ENCODE measurements around the gene PIH1D2.
"Not testable (repeated sequence)": the region's sequence is repeated elsewhere in the genome, so short reads cannot be mapped to it uniquely, and the experiment has no call there.

The PIH1D2 gene, protein sequence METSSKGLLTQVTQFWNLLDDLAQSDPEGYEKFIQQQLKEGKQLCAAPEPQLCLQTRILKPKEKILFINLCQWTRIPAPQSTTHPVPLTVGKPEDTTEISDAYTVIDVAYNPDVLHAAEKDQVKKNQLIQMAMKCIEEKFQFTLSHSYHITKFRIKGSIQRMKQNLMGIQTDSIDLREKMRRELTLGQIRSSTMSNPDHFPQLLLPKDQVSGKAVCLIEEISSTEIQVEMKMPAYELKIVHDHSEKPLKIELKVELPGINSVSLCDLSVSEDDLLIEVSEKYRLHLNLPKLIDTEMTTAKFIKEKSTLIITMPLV

DNA sequence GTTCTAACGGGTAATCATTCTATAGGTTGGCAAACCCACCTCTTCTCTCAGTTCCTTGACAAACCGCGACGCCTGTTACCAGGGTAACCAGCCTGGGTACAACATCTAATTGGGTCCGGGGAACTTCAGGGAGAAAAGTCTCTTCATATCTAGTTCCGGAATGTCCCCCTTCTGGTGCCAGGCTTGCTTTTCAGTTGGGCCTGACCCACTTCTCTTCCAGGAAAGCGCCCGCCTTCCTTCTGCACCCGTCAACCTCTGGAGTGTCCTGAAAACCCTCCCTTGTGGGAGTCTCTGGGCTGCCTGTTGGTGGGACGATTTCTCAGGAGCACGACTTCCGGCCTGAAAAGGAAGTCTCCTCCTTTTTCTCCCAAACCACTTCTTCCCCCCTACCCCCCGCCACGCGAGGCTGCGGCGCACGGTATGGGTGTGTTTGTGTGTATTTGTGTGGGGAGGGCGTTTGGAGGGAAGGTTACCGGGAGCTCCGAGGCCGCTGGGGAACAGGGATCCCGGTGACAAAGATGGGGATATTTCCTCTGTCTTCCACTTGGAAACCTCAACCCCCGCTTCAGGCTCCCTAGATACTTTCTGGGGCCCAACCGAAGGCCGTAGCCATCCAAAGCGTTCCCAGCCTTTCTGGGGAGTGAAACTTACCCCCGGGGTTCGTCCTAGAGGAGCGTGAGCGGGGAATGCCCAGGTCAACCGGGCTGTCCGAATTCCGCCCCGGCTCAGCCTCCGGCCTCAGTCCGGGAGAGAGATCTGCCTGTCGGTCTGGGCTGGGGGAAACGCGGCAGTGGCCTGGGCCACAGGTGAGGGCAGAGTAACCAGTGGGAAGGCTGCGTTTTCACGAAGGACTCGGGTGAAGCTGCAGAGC, at the start of gene PIH1D2, which contains the start of gene NKAPD1:
Gene PIH1D2 (minus strand): TSS at position 77 of the 871 bp plus-strand sequence. CDS start 843 bp downstream, outside the sequence.
Gene NKAPD1 (plus strand): TSS at position 359 of the 871 bp plus-strand sequence. CDS start 1,276 bp downstream, outside the sequence.
- H3K4me3 Mint-ChIP-seq, result peak within 1 kb of the TSS; percentile 95
- H3K4me1 Mint-ChIP-seq (ENCODE audit: low read depth), result peaks cover 31% of the 10 kb centered on the region
- H3K27ac Mint-ChIP-seq, result peak within 1 kb of the TSS; percentile 98
- peaks cover 6% of the 10 kb centered on the region for H3K27me3 Mint-ChIP-seq
- no peaks in the 10 kb centered on the region for H3K9me3 Mint-ChIP-seq (ENCODE audit: low read depth)
- peaks cover 10% of the 10 kb centered on the region for H3K36me3 Mint-ChIP-seq

DNA sequence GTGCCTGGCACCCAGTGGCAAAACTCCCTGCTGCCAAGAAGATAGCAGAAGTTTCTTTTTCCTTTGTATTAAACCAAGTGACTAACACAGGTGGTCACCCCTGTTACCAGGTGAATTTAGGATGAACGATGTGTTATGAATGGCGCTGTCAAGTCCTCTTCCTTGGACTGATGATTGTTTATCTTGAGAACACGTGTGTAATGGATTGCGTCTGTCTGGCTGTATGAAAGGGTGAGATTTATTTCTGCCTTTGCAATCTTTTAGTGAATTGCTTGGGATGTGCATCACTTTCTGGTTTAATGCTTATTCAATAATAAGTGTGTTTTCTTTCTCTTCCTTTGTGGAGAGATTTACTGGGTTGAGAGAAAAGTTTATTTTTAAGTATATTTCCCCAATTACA, 49.3 kb upstream of the PIH1D2 start:
- Mint-ChIP-seq H3K9me3 (ENCODE audit: low read depth) (no peaks in the 10 kb centered on the region), H3K4me3 (no peak overlapping the region), H3K4me1 (ENCODE audit: low read depth) (peaks cover 5% of the 10 kb centered on the region), H3K27me3 (no peaks in the 10 kb centered on the region), H3K27ac (no peak overlapping the region), H3K36me3 (peaks cover 12% of the 10 kb centered on the region)

DNA sequence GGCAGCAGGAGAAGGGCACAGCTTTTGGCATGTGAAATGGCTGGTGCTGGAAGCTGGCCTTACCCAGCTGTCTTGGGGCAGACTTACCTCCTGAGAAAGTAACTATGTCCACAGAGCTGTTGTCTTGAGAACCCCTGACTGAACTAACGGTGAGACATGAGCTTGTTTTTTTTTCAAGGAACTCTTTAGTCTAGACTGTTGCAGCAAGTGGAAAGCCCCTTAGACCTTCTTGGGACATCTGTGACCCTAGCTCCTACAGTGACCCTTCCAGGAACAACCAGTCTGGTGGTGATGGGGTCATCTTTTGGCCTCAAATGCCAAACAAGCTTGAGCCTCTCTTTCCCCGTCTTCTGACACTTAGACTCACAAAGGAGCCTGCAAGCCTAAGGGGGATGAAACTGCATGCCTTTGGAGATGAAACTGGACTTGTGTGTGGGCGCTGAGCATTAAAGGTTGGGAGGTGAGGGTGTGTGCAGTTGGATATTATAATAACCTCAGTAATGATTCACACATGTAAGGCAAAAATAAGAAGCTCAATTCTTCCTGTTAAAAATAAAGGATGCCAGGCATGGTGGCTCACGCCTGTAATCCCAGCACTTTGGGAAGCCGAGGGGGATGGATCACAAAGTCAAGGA, 48.3 kb upstream of the PIH1D2 start:
- Mint-ChIP-seq H3K9me3 (ENCODE audit: low read depth) (no peaks in the 10 kb centered on the region), H3K27ac (no peak overlapping the region), H3K36me3 (peaks cover 10% of the 10 kb centered on the region), H3K27me3 (no peaks in the 10 kb centered on the region), H3K4me3 (no peak overlapping the region), H3K4me1 (ENCODE audit: low read depth) (peaks cover 5% of the 10 kb centered on the region)

DNA sequence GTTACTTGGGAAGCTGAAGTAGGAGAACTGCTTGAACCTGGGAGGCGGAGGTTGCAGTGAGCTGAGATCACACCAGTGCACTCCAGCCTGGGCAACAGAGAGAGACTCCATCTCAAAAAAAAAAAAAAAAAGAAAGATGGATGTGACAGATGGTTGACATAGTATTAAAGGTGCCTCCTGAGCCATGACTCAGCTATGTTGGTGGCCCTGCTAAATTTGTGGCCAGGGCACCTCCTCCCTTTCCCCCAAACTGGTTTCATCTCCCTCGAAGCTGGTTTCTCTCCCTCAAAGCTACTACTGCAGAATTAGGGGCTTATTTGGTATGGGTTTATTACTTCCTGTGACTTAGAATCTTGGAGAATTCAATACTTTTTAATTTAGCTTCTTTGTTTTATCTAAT, 44.4 kb upstream of the PIH1D2 start:
- H3K4me1 Mint-ChIP-seq (ENCODE audit: low read depth), result peaks cover 19% of the 10 kb centered on the region
- H3K4me3 Mint-ChIP-seq, result no peak overlapping the region
- H3K9me3 Mint-ChIP-seq (ENCODE audit: low read depth), result no peaks in the 10 kb centered on the region
- peaks cover 13% of the 10 kb centered on the region for H3K36me3 Mint-ChIP-seq
- H3K27ac Mint-ChIP-seq, result no peak overlapping the region
- H3K27me3 Mint-ChIP-seq, result no peaks in the 10 kb centered on the region

DNA sequence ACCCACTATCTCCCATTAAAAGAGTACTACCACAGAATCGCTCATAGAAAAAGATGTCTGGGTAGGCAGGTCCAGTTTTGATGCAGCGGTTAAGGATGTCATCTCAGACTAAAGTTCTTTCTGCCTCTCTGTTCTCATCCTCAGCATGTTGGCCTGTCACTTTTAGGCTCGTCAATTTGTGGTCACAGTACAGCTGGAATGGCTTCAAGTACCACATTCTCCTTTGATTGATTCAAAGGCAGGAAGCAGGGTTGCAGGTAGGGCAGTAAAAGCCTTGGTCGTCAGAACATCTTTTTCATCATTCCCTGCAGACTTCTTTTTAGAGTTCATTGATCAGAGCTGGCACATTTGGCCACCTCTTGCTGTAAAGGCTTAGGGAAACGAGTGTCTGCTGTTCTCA, 41.6 kb upstream of the PIH1D2 start:
- no peaks in the 10 kb centered on the region for H3K9me3 Mint-ChIP-seq (ENCODE audit: low read depth)

DNA sequence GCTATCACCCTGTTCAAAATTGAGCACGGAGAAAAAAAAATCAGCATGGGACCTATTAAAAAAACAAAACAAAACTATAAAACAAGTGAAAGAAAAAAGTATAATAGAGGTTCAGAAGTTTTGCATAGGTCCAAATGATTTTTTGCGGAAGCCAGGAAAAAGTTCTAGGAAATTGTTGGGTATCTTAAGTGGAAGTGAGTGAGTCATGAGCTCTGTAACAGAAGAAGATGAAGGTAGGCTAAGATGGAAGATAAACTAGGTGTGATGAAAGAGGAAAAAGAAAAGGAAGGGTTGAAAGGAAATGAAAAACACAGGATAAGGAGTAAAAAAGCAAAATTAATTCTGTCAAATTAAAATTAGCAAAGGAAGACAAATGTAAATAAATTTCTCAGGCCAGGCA, 40.6 kb upstream of the PIH1D2 start:
- no peak overlapping the region for H3K4me3 Mint-ChIP-seq
- H3K27ac Mint-ChIP-seq, result no peak overlapping the region
- no peaks in the 10 kb centered on the region for H3K27me3 Mint-ChIP-seq
- H3K9me3 Mint-ChIP-seq (ENCODE audit: low read depth), result no peaks in the 10 kb centered on the region
- peaks cover 8% of the 10 kb centered on the region for H3K36me3 Mint-ChIP-seq
- H3K4me1 Mint-ChIP-seq (ENCODE audit: low read depth), result peaks cover 17% of the 10 kb centered on the region

More for the DNA sequence above, 41.6 kb upstream of the PIH1D2 start:
- Mint-ChIP-seq H3K36me3 (peaks cover 10% of the 10 kb centered on the region), H3K4me3 (no peak overlapping the region), H3K27ac (no peak overlapping the region), H3K27me3 (no peaks in the 10 kb centered on the region), H3K4me1 (ENCODE audit: low read depth) (peaks cover 17% of the 10 kb centered on the region)

DNA sequence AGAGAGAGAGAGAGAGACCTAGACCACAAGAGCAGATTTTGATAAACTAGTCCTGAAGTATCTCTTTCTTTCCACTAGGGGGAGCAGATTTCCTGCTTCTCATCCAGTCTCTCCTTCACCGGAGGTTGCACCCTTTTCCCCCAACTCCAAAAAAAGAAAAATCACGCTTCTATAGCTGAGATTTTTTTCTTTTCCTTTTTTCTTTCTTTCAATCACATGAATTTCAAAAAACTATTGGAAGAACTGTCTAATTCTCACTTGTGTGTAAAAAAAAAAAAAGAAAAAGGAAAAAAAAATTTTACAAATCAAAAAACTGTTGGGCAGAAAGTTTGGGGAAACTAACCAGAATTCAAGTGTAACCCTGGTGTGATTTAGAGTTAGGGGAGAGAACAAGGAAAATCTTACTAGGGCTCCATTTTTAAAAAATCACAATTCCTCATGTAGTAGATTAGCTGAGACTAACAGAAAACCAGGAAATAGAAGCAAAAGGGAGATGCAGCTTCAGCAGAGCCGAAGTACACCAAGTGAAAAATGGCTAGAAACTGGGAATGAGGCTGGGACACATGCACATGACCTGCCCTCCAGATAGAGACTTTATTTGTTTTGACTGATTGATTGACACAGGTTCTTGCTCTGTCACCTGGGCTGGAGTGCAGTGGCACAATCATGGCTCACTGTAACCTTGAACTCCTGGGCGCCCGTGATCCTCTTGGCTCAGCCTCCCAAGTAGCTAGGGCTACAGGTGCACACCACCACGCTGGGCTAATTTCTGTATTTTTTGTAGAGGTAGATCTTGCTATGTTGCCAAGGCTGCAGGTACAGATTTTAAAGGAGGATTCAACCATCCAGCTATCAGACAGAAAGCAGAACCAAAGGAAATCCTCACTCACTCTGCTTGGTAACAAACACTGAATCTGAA, 40.0 kb upstream of the PIH1D2 start:
- H3K4me3 Mint-ChIP-seq, result no peak overlapping the region
- H3K27me3 Mint-ChIP-seq, result no peaks in the 10 kb centered on the region
- peaks cover 17% of the 10 kb centered on the region for H3K4me1 Mint-ChIP-seq (ENCODE audit: low read depth)
- H3K9me3 Mint-ChIP-seq (ENCODE audit: low read depth), result no peaks in the 10 kb centered on the region
- H3K27ac Mint-ChIP-seq, result no peak overlapping the region
- H3K36me3 Mint-ChIP-seq, result peaks cover 8% of the 10 kb centered on the region

DNA sequence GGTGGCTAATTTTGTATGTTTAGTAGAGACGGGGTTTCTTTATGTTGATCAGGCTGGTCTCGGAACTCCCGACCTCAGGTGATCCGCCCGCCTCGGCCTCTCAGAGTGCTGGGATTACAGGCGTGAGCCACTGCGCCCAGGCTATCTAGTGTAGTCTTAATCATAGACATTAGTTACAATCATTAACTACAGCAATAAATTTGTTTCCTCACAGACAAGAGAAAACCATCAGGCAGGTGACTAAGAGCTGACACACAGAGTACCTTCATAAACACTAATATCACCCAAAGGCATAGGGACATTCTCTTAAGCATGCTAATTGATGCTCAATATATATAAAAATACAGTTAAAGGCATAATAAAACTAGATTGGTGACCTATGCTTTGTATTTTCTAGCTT, 32.3 kb upstream of the PIH1D2 start:
- Mint-ChIP-seq H3K9me3 (ENCODE audit: low read depth) (no peaks in the 10 kb centered on the region), H3K27me3 (no peaks in the 10 kb centered on the region), H3K4me3 (no peak overlapping the region), H3K4me1 (ENCODE audit: low read depth) (no peaks in the 10 kb centered on the region), H3K27ac (no peak overlapping the region), H3K36me3 (peaks cover 2% of the 10 kb centered on the region)

DNA sequence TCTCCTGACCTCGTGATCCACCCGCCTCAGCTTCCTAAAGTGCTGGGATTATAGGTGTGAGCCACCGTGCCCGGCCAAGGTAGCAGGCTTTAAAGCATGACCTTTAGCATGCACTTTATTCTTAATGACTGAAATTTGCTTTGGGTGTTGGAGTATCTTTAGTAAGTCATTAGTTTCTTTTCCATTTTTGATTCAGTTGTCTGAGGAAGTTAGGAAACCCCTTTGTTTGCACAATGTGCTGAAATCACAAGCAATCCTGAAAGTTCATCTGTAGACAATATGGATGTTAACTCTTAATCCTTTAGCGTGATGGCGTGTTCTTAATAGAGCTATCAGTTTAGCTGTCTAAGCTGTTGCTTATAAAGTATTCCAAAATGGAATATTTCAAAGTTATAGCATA, 29.6 kb upstream of the PIH1D2 start:
- Mint-ChIP-seq H3K27ac (no peak overlapping the region), H3K27me3 (no peaks in the 10 kb centered on the region), H3K4me3 (no peak overlapping the region), H3K9me3 (ENCODE audit: low read depth) (no peaks in the 10 kb centered on the region), H3K36me3 (peaks cover 5% of the 10 kb centered on the region), H3K4me1 (ENCODE audit: low read depth) (no peaks in the 10 kb centered on the region)

DNA sequence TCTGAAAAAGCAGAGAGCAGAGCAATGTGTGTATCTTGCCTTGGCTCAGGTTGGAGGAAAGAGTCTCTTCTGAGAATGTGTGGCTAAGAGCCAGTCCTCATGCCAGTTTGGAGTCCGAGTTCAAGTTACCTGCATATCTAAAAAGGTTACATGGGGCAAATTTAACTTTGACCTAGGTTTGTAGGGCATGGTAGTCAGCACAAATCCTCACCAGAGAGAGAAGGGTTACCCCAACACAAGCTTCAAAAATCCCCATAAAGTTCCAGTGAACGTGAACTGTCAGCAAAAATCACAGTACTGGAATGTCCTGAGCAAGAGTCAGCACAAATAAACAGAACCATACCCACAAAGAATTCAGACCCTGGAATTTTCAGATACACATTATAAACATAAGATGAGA, 26.6 kb upstream of the PIH1D2 start:
- no peaks in the 10 kb centered on the region for H3K27me3 Mint-ChIP-seq
- H3K4me1 Mint-ChIP-seq (ENCODE audit: low read depth), result no peaks in the 10 kb centered on the region
- H3K9me3 Mint-ChIP-seq (ENCODE audit: low read depth), result no peaks in the 10 kb centered on the region
- H3K36me3 Mint-ChIP-seq, result peaks cover 16% of the 10 kb centered on the region
- H3K27ac Mint-ChIP-seq, result no peak overlapping the region
- H3K4me3 Mint-ChIP-seq, result no peak overlapping the region

DNA sequence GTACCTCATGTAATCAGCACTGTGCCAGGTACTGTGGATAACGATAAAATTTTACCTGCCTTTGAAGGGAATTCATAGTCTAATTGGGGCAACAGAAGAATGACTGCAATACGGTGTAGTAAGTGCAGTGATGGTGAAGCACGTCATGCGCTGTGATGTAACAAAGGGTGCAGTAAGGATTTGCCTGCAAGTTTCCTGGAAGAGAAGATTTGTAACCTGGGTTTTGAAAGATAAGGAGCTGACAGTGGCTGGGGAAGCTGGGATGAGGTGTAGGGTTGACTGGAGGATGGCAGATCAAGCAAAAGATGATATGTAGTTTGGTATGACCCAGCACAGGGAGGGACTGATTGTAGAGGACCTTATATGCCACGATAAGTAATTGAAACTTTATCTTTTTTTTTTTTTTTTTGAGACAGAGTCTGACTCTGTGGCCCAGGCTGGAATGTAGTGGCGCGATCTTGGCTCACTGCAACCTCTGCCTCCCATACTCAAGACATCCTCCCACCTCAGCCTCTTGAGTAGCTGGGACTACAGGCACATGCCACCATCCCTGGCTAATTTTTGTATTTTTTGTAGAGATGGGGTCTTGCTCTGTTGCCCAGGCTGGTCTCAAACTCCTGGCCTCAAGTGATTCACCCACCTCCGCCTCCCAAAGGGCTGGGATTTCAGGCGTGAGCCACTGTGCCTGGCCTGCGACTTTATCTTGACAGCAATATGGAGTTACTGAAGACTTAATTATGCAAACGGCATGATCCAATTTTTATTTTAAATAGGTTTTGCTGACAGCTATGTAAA, 24.1 kb upstream of the PIH1D2 start:
- H3K4me1 Mint-ChIP-seq (ENCODE audit: low read depth), result peaks cover 1% of the 10 kb centered on the region
- no peak overlapping the region for H3K27ac Mint-ChIP-seq
- no peaks in the 10 kb centered on the region for H3K9me3 Mint-ChIP-seq (ENCODE audit: low read depth)
- peaks cover 19% of the 10 kb centered on the region for H3K36me3 Mint-ChIP-seq
- H3K4me3 Mint-ChIP-seq, result no peak overlapping the region
- H3K27me3 Mint-ChIP-seq, result no peaks in the 10 kb centered on the region

DNA sequence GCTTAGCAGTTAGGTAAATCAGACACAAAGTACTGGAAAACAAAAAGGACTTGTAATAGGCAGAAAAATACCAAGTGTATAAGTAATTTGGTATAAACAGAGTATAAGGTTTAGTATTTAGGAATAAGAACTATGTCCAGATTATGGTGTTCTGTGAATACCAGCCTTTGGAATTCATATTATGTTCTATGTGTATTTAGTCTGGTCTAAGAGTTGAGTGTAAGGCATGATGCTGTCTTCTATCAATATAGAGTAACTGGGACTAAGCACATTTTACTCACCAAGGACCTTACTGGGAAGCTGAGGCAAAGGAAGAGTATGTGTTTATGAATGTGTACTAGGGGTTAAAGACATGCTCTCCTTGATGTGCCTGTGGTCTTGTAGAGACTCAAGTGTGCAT, 22.4 kb upstream of the PIH1D2 start:
- Mint-ChIP-seq H3K9me3 (ENCODE audit: low read depth) (no peaks in the 10 kb centered on the region), H3K4me3 (no peak overlapping the region), H3K27ac (no peak overlapping the region), H3K4me1 (ENCODE audit: low read depth) (peaks cover 1% of the 10 kb centered on the region), H3K27me3 (no peaks in the 10 kb centered on the region), H3K36me3 (peaks cover 21% of the 10 kb centered on the region)

DNA sequence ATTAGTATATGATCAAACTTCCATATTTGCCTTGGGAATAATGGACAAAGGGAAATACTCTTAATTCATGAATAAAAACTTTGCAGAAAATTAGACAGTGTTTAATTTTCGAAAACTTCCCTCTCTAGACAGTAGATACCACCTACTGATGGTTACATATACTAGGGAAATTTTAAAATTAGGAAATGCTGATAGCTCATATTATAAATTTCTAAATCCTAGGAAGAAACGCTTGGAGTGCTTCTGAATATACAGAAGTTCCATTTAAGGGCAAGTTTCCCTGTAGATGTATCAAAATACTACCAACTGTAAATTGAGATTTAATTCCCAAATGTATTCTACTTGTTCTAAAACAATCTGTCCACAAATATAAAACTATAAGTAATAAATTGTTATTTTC, 21.5 kb upstream of the PIH1D2 start:
- H3K9me3 Mint-ChIP-seq (ENCODE audit: low read depth); H3K4me1 Mint-ChIP-seq (ENCODE audit: low read depth); H3K27me3 Mint-ChIP-seq; H3K27ac Mint-ChIP-seq; H3K4me3 Mint-ChIP-seq: not testable (repeated sequence)
- H3K36me3 Mint-ChIP-seq, result peaks cover 19% of the 10 kb centered on the region

DNA sequence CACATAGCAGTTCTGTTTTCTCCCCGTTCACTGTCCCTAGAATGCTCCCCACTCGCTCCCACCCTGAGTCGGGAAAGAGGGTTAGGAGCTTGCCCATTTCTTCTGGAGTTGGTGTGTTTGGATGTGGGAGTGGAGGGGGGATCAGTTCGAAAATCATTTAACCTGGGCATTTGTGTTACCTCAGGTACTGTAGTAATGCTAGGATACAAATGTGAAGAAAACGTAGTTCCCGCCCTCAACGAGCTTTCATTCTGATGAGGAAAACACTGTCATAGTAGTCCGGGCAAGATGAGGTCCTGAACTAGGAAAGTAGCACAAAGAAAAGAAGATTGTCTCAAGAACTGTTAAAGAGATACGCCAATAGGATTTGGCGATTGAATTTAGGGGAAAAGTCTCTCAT, 13.4 kb upstream of the PIH1D2 start:
- H3K4me1 Mint-ChIP-seq (ENCODE audit: low read depth), result peaks cover 49% of the 10 kb centered on the region
- H3K36me3 Mint-ChIP-seq, result peaks cover 27% of the 10 kb centered on the region
- no peaks in the 10 kb centered on the region for H3K27me3 Mint-ChIP-seq
- H3K9me3 Mint-ChIP-seq (ENCODE audit: low read depth), result no peaks in the 10 kb centered on the region
- H3K4me3 Mint-ChIP-seq, result peak overlapping the region; percentile 100
- H3K27ac Mint-ChIP-seq, result peak overlapping the region; percentile 99

All from activated naive CD8-positive, alpha-beta T cell (primary cell).